ENCODE results near the gene PITPNC1. TPM values are rescaled to one million over a fixed set of nuclear protein-coding genes. Genes with fewer than 3 reads are reported as not detected.

Gene PITPNC1
- total and polyA plus RNA-seq, 2 donors (not counting 1 experiment from before 2014, with no cell fraction given) = 4.7 to 26.1 TPM

DNA sequence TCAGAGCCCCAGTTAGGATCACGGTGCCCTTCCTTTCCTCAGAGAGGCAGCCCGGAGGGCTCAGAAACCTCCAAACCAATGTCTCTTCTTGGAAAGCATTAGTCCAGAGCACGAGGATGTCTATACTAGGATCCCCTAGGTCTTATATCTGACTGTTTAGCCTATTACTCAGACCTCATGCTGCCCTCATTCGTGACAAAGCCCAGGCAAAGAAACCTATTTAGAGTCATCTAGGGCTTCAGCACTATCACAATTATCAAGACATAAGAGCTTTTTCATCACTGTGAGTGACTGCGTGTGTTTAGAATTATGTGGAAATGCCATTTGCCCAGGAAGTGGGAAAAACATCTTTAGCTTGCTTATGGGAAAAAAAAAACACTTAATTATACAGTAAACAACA lies 180.8 kb downstream of the PITPNC1 start:
- ATAC-seq (ENCODE audit: low read depth) (no peak), DNase-seq (no peak)
- no peak for TF ChIP-seq EZH2 (IDR thresholded peaks at IDR 0.05; ENCODE audit: borderline replicate concordance, insufficient read depth, low read depth, low read length, poor library complexity, severe bottlenecking)
- TF ChIP-seq, protein P1, sequence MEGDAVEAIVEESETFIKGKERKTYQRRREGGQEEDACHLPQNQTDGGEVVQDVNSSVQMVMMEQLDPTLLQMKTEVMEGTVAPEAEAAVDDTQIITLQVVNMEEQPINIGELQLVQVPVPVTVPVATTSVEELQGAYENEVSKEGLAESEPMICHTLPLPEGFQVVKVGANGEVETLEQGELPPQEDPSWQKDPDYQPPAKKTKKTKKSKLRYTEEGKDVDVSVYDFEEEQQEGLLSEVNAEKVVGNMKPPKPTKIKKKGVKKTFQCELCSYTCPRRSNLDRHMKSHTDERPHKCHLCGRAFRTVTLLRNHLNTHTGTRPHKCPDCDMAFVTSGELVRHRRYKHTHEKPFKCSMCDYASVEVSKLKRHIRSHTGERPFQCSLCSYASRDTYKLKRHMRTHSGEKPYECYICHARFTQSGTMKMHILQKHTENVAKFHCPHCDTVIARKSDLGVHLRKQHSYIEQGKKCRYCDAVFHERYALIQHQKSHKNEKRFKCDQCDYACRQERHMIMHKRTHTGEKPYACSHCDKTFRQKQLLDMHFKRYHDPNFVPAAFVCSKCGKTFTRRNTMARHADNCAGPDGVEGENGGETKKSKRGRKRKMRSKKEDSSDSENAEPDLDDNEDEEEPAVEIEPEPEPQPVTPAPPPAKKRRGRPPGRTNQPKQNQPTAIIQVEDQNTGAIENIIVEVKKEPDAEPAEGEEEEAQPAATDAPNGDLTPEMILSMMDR (IDR thresholded peaks at IDR 0.05) = no peak
- Histone ChIP-seq H3K4me3 (ENCODE audit: control extremely low read depth in 1 of 5, extremely low read depth in 1 of 5, insufficient read depth in 1 of 5, low read depth in 2 of 5, low read length in 4 of 5) (no peak overlapping the region), H3K4me1 (ENCODE audit: control insufficient read depth in 2 of 2, insufficient read depth in 2 of 2, low read length in 2 of 2) (no peaks in the 10 kb centered on the region), H3K27ac (ENCODE audit: low read length in 2 of 2) (no peak overlapping the region), H3K4me2 (replicated peaks; ENCODE audit: low read depth, low read length, poor library complexity, severe bottlenecking) (no peak overlapping the region), H2AFZ (ENCODE audit: insufficient read depth, low read depth, low read length, poor library complexity, severe bottlenecking) (no peak overlapping the region), H4K20me1 (ENCODE audit: control insufficient read depth, insufficient read depth, low read length, poor library complexity, severe bottlenecking) (no peaks in the 10 kb centered on the region), H3K9me3 (ENCODE audit: control extremely low read depth in 1 of 3, control insufficient read depth in 2 of 3, insufficient read depth in 1 of 3, low read length in 2 of 3) (peaks cover 0 to 10% (median 6%) of the 10 kb centered on the region in 3 donors), H3K9ac (ENCODE audit: low read length) (no peak overlapping the region), H3K36me3 (replicated peaks in 1 of 2; ENCODE audit: control extremely low read depth in 1 of 2, control insufficient read depth in 1 of 2, extremely low read depth in 1 of 2, insufficient read depth in 2 of 2, low read length in 1 of 2) (no peaks in the 10 kb centered on the region), H3K79me2 (ENCODE audit: control insufficient read depth, insufficient read depth, low read length) (no peaks in the 10 kb centered on the region), H3K27me3 (replicated peaks in 1 of 4; ENCODE audit: control extremely low read depth in 1 of 4, control insufficient read depth in 3 of 4, insufficient read depth in 4 of 4, low read length in 3 of 4) (no peaks in the 10 kb centered on the region)
- H3K9me3 Mint-ChIP-seq (ENCODE audit: insufficient read depth) = peaks cover 6% of the 10 kb centered on the region
- WGBS (ENCODE audit: insufficient coverage) = 80% methylated on average over 4 of the region's 5 CpGs
- no peaks in the 10 kb centered on the region for H3K4me1 Mint-ChIP-seq
- no peak overlapping the region for H3K4me3 Mint-ChIP-seq
- ChIA-PET POLR2A (no interaction called here), CTCF (interaction anchor here (1.1 to 1.5 kb wide), 4 partner anchors 11 to 405 kb away, joined by 3 to 4 read pairs (median 3); no protein-coding TSS in a partner anchor)
- intact Hi-C loops (cut with micrococcal nuclease) = loop anchor here (5.0 kb wide), 1 partner anchor 44 kb away; no protein-coding TSS in a partner anchor
- no peak overlapping the region for H3K27ac Mint-ChIP-seq
- H3K27me3 Mint-ChIP-seq = no peaks in the 10 kb centered on the region

DNA sequence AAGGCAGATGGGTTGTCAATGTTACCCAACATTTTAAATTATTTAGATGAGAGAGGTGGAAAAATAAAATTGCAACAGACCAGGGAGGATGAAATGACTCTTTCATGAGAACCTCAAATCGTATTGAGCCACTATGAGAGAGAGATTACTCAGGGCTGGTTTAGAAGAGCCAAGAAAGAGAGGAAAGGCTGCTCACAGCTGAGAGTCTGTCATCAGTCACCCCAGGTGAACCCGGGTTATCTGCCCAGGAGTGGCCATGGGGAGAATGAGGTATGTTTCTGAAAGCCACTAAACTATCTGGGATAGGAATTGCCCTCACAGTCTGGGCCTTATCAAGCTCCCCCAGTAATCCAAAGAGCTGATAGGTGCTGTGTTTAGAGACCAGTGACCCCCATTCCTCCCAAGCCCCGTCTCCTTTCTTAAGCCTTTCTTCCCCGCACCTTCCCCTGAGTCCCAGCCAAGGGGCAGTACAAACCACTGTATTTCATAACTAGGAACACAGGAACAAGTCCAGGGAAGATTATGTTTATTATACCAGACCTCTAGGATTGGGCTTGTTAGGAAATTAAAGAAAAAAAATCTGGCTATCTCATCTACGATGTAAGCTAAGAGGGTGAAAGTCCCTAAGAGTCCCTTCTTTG lies 181.8 kb downstream of the PITPNC1 start:
- WGBS (ENCODE audit: insufficient coverage) = 54% methylated on average over 2 of the region's 5 CpGs
- no peak overlapping the region for H3K9ac ChIP-seq (ENCODE audit: low read length)
- ChIA-PET CTCF (interaction anchor here (0.6 to 1.9 kb wide), 8 partner anchors 10 to 406 kb away, joined by 3 to 10 read pairs (median 4); no protein-coding TSS in a partner anchor), POLR2A (no interaction called here)
- no peaks in the 10 kb centered on the region for H3K4me1 ChIP-seq (ENCODE audit: control insufficient read depth in 2 of 2, insufficient read depth in 2 of 2, low read length in 2 of 2)
- H3K27me3 ChIP-seq (replicated peaks in 1 of 4; ENCODE audit: control extremely low read depth in 1 of 4, control insufficient read depth in 3 of 4, insufficient read depth in 4 of 4, low read length in 3 of 4) = no peaks in the 10 kb centered on the region
- H3K4me3 Mint-ChIP-seq = no peak overlapping the region
- H3K9me3 ChIP-seq (ENCODE audit: control extremely low read depth in 1 of 3, control insufficient read depth in 2 of 3, insufficient read depth in 1 of 3, low read length in 2 of 3) = peaks cover 0 to 10% (median 6%) of the 10 kb centered on the region in 3 donors
- H3K4me1 Mint-ChIP-seq = no peaks in the 10 kb centered on the region
- H3K27ac Mint-ChIP-seq = no peak overlapping the region
- no peaks in the 10 kb centered on the region for H3K27me3 Mint-ChIP-seq
- no peak overlapping the region for H2AFZ ChIP-seq (ENCODE audit: insufficient read depth, low read depth, low read length, poor library complexity, severe bottlenecking)
- peaks cover 6% of the 10 kb centered on the region for H3K9me3 Mint-ChIP-seq (ENCODE audit: insufficient read depth)
- intact Hi-C loops (cut with micrococcal nuclease) = loop anchor here (1.0 to 5.0 kb wide), 2 partner anchors 43 to 130 kb away; no protein-coding TSS in a partner anchor
- H3K36me3 ChIP-seq (replicated peaks in 1 of 2; ENCODE audit: control extremely low read depth in 1 of 2, control insufficient read depth in 1 of 2, extremely low read depth in 1 of 2, insufficient read depth in 2 of 2, low read length in 1 of 2) = no peaks in the 10 kb centered on the region
- ATAC-seq (ENCODE audit: low read depth) (no peak), DNase-seq (no peak)
- H3K79me2 ChIP-seq (ENCODE audit: control insufficient read depth, insufficient read depth, low read length) = no peaks in the 10 kb centered on the region
- no peak overlapping the region for H3K27ac ChIP-seq (ENCODE audit: low read length in 2 of 2)
- TF ChIP-seq EZH2 (IDR thresholded peaks at IDR 0.05; ENCODE audit: borderline replicate concordance, insufficient read depth, low read depth, low read length, poor library complexity, severe bottlenecking) = no peak
- TF ChIP-seq, protein P1 (IDR thresholded peaks at IDR 0.05) = no peak
- H4K20me1 ChIP-seq (ENCODE audit: control insufficient read depth, insufficient read depth, low read length, poor library complexity, severe bottlenecking) = no peaks in the 10 kb centered on the region
- no peak overlapping the region for H3K4me3 ChIP-seq (ENCODE audit: control extremely low read depth in 1 of 5, extremely low read depth in 1 of 5, insufficient read depth in 1 of 5, low read depth in 2 of 5, low read length in 4 of 5)
- H3K4me2 ChIP-seq (replicated peaks; ENCODE audit: low read depth, low read length, poor library complexity, severe bottlenecking) = no peak overlapping the region
